DMS79 (cell line): ENCODE data around the gene TPH2.
A peak's percentile ranks its signal among the peaks of the same experiment; 100 is the strongest.

Experiments
- DNase-seq: peaks from one replicate; lab custom pipeline; 2025; lab: John Stamatoyannopoulos, UW

The TPH2 gene

DNA sequence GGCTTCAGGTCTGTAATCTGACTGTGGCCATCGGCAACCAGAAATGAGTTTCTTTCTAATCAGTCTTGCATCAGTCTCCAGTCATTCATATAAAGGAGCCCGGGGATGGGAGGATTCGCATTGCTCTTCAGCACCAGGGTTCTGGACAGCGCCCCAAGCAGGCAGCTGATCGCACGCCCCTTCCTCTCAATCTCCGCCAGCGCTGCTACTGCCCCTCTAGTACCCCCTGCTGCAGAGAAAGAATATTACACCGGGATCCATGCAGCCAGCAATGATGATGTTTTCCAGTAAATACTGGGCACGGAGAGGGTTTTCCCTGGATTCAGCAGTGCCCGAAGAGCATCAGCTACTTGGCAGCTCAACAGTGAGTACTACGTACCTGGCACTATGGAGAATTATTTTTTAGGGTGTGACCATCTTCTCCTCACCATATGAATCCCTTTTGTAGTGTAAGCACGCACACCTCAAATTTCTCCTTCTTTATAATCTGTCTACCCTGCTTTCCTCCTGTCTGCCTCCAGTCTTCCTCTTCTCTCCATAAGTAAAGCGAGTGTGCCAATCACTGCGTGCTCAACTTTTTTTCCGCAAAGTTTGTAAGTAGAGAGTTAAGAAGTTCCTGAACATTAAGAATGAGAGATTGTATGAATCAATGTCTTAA lies at the start of gene TPH2:
TPH2 (plus strand) TSS at position 118 of the 658 bp plus-strand sequence; CDS start at position 260, 142 bp downstream.
- no peak for DNase-seq

GRCh38 chr12:71890475-71890874 lies 48.2 kb upstream of the TPH2 start:
- DNase-seq, result no peak

DNA sequence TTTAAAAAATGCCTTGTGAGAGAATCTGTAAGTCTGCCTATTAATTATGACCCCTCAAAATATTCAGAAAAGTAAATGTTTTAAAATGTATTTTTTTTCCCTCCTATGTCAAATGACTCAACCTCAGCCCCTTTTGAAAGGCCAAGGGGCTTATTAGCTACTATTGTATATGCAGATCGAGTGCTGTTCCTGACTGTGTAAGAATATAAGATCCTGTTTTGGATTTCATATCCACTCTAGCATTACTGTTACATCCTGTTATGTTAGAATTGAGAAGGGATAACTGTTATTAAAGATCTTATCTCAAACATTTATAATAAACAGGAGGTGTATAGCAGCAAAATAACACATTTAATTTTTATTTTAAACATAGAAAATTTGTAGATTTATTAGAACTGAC lies 46.6 kb upstream of the TPH2 start:
- DNase-seq, result no peak

GRCh38 chr12:71896205-71896882 lies 42.3 kb upstream of the TPH2 start:
- DNase-seq, result no peak

GRCh38 chr12:71900091-71900490 lies 38.6 kb upstream of the TPH2 start:
- DNase-seq, result no peak

- DNase-seq, result no peak
Observed at GRCh38 chr12:71904629-71905028, 34.0 kb upstream of the TPH2 start.

GRCh38 chr12:71935594-71935993 lies 3.1 kb upstream of the TPH2 start:
- DNase-seq, result no peak

DNA sequence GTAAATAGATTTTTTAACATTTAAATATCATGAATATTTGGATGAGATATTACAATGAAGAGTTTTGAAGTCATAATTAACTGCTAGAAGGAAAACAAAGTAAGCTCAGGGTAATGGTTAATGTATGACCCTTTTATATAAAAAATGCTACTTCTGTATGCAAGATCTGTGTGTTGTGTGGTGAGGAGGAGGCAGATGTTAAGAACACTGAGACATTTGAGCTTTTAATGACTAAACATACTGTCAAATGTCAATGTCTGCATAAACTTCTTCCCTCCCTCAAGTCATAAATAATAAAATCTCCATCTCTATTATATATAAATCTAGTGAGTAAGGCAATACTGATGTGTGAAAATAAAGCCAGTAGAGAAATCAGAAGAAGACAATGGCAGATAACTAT lies 1.4 kb downstream of the TPH2 start:
- no peak for DNase-seq

GRCh38 chr12:71941174-71941573 lies 2.5 kb downstream of the TPH2 start:
- DNase-seq, result no peak

DNA sequence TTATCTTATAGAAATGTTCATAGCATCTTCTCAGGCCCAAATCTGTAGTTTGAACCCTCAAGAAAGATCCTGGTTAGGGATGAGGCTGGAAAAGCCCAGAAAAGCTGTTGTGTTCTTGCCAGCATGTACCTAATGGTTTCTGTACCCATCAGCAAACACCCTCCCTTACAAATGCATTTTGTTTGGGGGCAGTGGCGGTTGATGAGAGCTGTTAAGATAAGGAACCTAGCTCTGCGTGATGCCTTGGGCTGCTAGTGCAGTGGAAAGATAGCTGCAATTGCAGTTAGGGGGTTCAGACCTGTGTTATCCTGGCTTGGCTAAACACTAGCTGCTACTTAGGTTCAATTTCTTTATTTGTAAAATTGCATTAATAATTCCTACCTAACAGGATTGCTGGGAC lies 3.6 kb downstream of the TPH2 start:
- DNase-seq, result no peak

GRCh38 chr12:71942703-71943102 lies 4.1 kb downstream of the TPH2 start:
- no peak for DNase-seq

DNA sequence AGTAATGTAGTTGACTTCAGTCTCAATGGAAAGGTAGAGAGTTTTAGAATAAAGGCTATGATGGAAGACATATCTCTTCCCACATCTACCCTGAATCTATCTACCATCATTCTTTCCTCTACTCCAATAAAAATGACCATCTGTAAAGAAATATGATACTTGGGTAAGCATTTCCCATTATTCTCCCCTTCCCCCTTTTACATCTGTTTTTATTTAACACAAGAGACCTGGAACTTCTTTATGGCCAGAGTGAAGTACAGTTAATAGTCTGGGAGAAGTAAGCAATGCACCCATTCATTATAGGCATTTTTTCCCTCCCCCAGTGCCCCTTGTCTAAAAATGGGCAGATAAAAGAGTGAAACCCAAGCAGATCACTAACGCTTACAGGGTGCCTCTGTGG lies 6.5 kb downstream of the TPH2 start:
- DNase-seq, result no peak

GRCh38 chr12:71945883-71946282 lies 7.2 kb downstream of the TPH2 start:
- DNase-seq, result no peak

GRCh38 chr12:71947645-71948105 lies 9.0 kb downstream of the TPH2 start:
- peak; percentile 89 for DNase-seq

DNA sequence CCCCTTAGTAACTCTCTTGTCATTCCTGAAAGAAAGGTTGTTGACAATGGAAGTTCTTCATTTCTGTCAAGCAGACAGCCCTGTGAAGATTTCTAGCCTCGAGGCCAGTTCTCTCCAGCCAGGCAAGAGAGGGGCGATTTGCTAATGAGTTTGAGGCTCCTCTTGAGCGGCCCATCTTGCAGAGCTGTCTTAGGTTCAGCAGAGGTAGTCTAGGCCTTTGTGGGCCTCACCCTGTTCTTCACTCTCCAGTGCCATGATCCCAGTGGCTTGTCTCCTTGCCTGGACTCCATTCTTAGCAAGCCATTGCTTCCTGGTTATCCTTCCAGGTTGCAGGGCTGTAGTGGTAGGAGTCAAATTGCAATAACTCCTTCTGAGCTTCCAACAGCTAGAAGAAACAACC lies 9.7 kb downstream of the TPH2 start:
- no peak for DNase-seq

GRCh38 chr12:71949646-71950045 lies 11.0 kb downstream of the TPH2 start:
- no peak for DNase-seq

- DNase-seq, result no peak
Observed at GRCh38 chr12:71950404-71950803, 11.8 kb downstream of the TPH2 start.

- no peak for DNase-seq
Observed at GRCh38 chr12:71950819-71951218, 12.2 kb downstream of the TPH2 start.

GRCh38 chr12:71954083-71954778 lies 15.6 kb downstream of the TPH2 start:
- DNase-seq, result no peak

- no peak for DNase-seq
Observed at GRCh38 chr12:71954861-71955260, 16.2 kb downstream of the TPH2 start.

GRCh38 chr12:71955970-71956369 lies 17.3 kb downstream of the TPH2 start:
- DNase-seq, result no peak

DNA sequence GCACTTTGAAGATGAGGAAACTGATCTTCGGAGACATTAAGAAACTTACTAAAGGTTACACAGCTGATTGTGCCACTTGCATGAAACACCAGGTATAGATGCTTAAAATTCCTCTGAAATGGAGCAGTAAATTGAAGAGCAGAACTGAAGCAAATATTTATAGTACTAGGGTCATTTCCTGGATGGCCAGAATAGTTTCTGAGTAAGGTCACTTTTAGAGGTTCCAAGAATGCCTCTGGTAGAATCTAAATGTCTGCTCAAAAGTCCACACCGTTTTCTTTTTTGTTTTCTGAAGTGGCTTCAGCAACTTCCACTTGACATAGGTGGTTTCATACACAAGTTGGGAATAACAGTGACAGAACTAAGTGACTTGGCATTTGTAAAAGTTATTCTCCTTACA lies 19.4 kb downstream of the TPH2 start:
- DNase-seq, result no peak

DNA sequence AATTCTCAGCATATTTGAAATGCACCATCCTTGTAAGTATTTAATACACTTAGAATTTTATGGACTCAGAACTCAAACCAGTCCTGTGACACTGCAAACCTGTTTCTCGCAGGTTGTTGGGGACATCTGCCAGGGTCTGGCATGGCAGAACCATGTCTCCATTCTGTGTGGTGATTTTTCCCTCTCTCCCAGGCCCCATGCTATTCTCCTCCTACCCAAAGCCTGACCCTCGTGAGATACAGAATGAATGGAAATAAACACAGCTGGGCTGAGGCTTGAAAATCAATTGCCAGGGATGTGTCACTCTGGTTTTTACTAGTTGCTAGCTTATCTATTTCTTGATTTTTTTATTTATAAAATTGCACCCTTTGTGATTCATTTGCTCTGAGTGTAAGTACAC lies 19.8 kb downstream of the TPH2 start:
- no peak for DNase-seq
